Measurements from ENCODE around the gene OR13J1. TPM values are rescaled to one million over a fixed set of nuclear protein-coding genes. Genes with fewer than 3 reads are reported as not detected.

OR13J1 gene
- polyA plus RNA-seq, 2 of the 4 experiments (the other 2 are of a cell fraction), result not detected

DNA sequence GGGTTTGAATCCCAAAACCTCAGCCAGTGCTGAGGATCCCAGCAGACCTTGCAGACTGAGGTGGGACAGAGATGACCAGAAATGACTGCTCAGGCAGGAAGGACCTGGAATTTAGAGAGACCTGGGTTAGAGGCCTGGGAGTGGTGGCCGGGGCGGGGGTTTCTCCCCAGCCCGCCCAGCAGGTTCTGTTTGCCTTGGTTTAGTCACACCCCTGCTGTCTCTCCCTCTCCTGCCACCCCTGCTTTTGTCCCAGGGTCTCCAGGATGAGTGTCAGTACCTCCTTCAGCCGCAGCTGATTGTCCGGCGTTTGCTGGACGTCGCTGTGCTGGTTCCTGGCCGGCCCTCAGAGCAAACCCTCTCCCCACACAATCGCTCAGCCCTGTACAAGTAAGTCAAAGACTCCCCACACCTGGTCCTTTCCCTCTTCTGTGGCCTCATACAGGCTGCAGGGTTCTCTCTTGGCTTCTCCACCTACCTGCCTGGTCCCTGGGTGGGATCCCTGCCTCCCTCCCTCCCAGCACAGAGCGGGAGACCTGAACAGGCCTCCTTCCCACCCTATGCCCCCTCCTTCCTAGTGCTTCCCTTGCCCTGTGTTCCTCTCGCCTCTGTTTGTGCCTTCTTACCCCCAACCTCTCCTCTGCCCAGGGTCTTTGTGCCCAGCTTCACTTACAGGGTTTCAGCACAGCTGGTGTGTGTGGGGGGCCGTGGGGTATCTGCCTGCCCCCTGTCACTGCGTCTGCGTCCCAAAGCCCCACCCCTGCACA lies 29.1 kb downstream of the OR13J1 start:
- TF ChIP-seq, protein P1, sequence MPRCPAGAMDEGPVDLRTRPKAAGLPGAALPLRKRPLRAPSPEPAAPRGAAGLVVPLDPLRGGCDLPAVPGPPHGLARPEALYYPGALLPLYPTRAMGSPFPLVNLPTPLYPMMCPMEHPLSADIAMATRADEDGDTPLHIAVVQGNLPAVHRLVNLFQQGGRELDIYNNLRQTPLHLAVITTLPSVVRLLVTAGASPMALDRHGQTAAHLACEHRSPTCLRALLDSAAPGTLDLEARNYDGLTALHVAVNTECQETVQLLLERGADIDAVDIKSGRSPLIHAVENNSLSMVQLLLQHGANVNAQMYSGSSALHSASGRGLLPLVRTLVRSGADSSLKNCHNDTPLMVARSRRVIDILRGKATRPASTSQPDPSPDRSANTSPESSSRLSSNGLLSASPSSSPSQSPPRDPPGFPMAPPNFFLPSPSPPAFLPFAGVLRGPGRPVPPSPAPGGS (IDR thresholded peaks at IDR 0.05), result no peak
- TF ChIP-seq FOSB (CRISPR knock-in tag; IDR thresholded peaks at IDR 0.05), result no peak
- TF ChIP-seq, protein P2, sequence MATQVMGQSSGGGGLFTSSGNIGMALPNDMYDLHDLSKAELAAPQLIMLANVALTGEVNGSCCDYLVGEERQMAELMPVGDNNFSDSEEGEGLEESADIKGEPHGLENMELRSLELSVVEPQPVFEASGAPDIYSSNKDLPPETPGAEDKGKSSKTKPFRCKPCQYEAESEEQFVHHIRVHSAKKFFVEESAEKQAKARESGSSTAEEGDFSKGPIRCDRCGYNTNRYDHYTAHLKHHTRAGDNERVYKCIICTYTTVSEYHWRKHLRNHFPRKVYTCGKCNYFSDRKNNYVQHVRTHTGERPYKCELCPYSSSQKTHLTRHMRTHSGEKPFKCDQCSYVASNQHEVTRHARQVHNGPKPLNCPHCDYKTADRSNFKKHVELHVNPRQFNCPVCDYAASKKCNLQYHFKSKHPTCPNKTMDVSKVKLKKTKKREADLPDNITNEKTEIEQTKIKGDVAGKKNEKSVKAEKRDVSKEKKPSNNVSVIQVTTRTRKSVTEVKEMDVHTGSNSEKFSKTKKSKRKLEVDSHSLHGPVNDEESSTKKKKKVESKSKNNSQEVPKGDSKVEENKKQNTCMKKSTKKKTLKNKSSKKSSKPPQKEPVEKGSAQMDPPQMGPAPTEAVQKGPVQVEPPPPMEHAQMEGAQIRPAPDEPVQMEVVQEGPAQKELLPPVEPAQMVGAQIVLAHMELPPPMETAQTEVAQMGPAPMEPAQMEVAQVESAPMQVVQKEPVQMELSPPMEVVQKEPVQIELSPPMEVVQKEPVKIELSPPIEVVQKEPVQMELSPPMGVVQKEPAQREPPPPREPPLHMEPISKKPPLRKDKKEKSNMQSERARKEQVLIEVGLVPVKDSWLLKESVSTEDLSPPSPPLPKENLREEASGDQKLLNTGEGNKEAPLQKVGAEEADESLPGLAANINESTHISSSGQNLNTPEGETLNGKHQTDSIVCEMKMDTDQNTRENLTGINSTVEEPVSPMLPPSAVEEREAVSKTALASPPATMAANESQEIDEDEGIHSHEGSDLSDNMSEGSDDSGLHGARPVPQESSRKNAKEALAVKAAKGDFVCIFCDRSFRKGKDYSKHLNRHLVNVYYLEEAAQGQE (IDR thresholded peaks at IDR 0.05), result no peak
- FAIRE-seq, result no peak

DNA sequence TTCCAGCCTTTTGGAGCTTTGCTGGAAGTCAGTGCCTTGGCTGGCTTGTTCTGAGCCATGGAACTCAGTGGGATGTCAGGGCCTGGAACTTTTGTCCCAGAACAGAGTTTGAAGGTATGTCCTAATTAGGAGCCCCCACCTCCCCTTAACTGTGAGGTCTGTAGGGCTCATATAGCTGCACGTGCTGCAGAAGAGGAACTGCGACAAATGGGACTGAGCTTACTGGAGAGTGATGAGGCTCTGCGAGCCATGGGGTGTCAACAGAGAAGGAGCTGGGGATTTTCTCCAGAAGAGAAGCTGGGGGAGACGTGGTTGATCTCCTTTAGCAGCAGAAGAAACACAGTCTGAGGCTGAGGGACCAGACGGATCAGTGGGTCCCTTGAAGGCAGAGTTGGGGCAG lies 30.3 kb downstream of the OR13J1 start:
- ATAC-seq (no peak), FAIRE-seq (no peak), DNase-seq (ENCODE audit: low read depth in 1 of 2, low spot score in 1 of 2) (no peak)
- H3K4me3 ChIP-seq, result no peak overlapping the region
- WGBS (ENCODE audit: missing lambda C conversion rate), result 77% methylated on average over 5 of the region's 5 CpGs
- CTCF ChIA-PET, result interaction anchor here (1.1 to 9.2 kb wide), 5 partner anchors 13 to 106 kb away, joined by 4 to 59 read pairs (median 4); partner anchors contain the start of genes FAM221B and TMEM8B
- TF ChIP-seq SREBF2 (IDR thresholded peaks at IDR 0.05) (no peak), CHD2 (IDR thresholded peaks at IDR 0.05; ENCODE audit: low read length, partially characterized antibody) (no peak), ZSCAN20 (CRISPR knock-in tag; IDR thresholded peaks at IDR 0.05) (no peak), KDM1A (IDR thresholded peaks at IDR 0.05; ENCODE audit: low read depth) (no peak)
- no peaks in the 10 kb centered on the region for H3K9me3 ChIP-seq
- no peak overlapping the region for H3K4me2 ChIP-seq
- H3K4me1 ChIP-seq, result peaks cover 8% of the 10 kb centered on the region
- POLR2A ChIA-PET, result no interaction called here
- no peak overlapping the region for H3K27ac ChIP-seq

More for the DNA sequence above, 29.1 kb downstream of the OR13J1 start:
- no peak overlapping the region for H3K4me2 ChIP-seq
- DNase-seq (ENCODE audit: low read depth in 1 of 2, low spot score in 1 of 2) (no peak), ATAC-seq (no peak)
- no peak overlapping the region for H3K4me3 ChIP-seq
- WGBS (ENCODE audit: missing lambda C conversion rate), result 84% methylated on average over 15 of the region's 15 CpGs
- ChIA-PET POLR2A (no interaction called here), CTCF (interaction anchor here (0.8 to 9.2 kb wide), 6 partner anchors 7 to 51 kb away, joined by 3 to 59 read pairs (median 5); partner anchors contain the start of genes FAM221B and TMEM8B)
- H3K4me1 ChIP-seq, result peaks cover 13% of the 10 kb centered on the region
- H3K9me3 ChIP-seq, result no peaks in the 10 kb centered on the region
- H3K27ac ChIP-seq, result no peak overlapping the region

DNA sequence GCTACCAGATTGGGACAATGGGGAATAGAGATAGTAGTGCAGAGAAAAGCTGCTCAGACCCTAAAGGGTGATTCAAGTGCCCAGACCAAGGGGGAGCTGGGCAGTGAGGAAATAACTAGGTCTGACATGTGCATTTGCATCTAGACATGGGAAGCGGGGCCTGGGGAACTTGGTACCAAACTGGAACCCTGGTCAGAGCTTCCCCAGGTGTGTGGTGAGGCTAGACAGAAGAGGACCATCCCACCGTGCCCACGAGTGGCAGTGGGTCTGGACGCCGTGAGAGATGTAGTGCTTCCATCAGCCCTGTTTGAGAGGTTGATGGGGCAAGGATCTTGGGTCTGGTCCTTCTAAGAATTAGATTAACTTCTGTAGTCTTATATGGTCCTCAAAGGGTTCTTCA lies 33.6 kb downstream of the OR13J1 start:
- DNase-seq (ENCODE audit: low read depth in 1 of 2, low spot score in 1 of 2) (no peak), FAIRE-seq (no peak), ATAC-seq (no peak)
- H3K4me1 ChIP-seq, result no peaks in the 10 kb centered on the region
- CTCF ChIA-PET, result interaction anchor here (1.0 to 9.2 kb wide), 9 partner anchors 7 to 140 kb away, joined by 3 to 59 read pairs (median 4); partner anchors contain the start of genes FAM221B and TMEM8B
- no peaks in the 10 kb centered on the region for H3K9me3 ChIP-seq
- no peak overlapping the region for H3K27ac ChIP-seq
- no peak overlapping the region for H3K4me2 ChIP-seq
- POLR2A ChIA-PET, result no interaction called here
- H3K4me3 ChIP-seq, result no peak overlapping the region
- TF ChIP-seq, protein P1 (IDR thresholded peaks at IDR 0.05), result no peak
- no peak for TF ChIP-seq HDAC2 (IDR thresholded peaks at IDR 0.05)
- TF ChIP-seq ZSCAN20 (CRISPR knock-in tag; IDR thresholded peaks at IDR 0.05), result no peak
- TF ChIP-seq, protein P3, sequence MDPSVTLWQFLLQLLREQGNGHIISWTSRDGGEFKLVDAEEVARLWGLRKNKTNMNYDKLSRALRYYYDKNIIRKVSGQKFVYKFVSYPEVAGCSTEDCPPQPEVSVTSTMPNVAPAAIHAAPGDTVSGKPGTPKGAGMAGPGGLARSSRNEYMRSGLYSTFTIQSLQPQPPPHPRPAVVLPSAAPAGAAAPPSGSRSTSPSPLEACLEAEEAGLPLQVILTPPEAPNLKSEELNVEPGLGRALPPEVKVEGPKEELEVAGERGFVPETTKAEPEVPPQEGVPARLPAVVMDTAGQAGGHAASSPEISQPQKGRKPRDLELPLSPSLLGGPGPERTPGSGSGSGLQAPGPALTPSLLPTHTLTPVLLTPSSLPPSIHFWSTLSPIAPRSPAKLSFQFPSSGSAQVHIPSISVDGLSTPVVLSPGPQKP (IDR thresholded peaks at IDR 0.05; ENCODE audit: low read depth, low read length), result no peak
- no peak for TF ChIP-seq FOSL2 (IDR thresholded peaks at IDR 0.05)
- TF ChIP-seq FOSL2 (CRISPR knock-in tag; IDR thresholded peaks at IDR 0.05), result no peak
- no peak for TF ChIP-seq KDM1A (IDR thresholded peaks at IDR 0.05; ENCODE audit: low read depth)
- TF ChIP-seq GATA3 (IDR thresholded peaks at IDR 0.05; ENCODE audit: borderline replicate concordance), result no peak
- 70% methylated on average over 5 of the region's 5 CpGs for WGBS (ENCODE audit: missing lambda C conversion rate)

All from A549 (cell line).